ENCODE results near the gene ADRA2B. TPM values are rescaled to one million over a fixed set of nuclear protein-coding genes. Genes with fewer than 3 reads are reported as not detected.

ADRA2B gene
- total RNA-seq, 1 donor, result under 0.01 TPM

- no peak for DNase-seq (ENCODE audit: insufficient read length, low spot score, missing footprints)
- Histone ChIP-seq H3K27me3 (ENCODE audit: insufficient read depth, low read length) (peaks cover 32% of the 10 kb centered on the region), H3K4me3 (ENCODE audit: insufficient read depth, low read length) (no peak overlapping the region), H3K36me3 (ENCODE audit: insufficient read depth, low read length) (no peaks in the 10 kb centered on the region), H3K4me1 (ENCODE audit: insufficient read depth, low read length) (no peaks in the 10 kb centered on the region), H3K27ac (ENCODE audit: low read depth, low read length) (no peak overlapping the region), H3K9me3 (ENCODE audit: low read depth, low read length) (no peaks in the 10 kb centered on the region), H2AFZ (ENCODE audit: low read length) (no peak overlapping the region), H4K20me1 (ENCODE audit: insufficient read depth, low read length) (no peaks in the 10 kb centered on the region), H3K4me2 (ENCODE audit: insufficient read depth, low read length) (no peak overlapping the region), H3K79me2 (ENCODE audit: insufficient read depth, low read length) (no peaks in the 10 kb centered on the region)
- no peak for TF ChIP-seq CTCF (IDR thresholded peaks at IDR 0.05; ENCODE audit: extremely low read depth, low read depth, low read length)
Observed at GRCh38 chr2:96089356-96090195, 26.8 kb downstream of the ADRA2B start.

GRCh38 chr2:96088340-96089335, 27.7 kb downstream of the ADRA2B start:
- Histone ChIP-seq H3K27me3 (ENCODE audit: insufficient read depth, low read length) (peaks cover 24% of the 10 kb centered on the region), H3K36me3 (ENCODE audit: insufficient read depth, low read length) (no peaks in the 10 kb centered on the region), H4K20me1 (ENCODE audit: insufficient read depth, low read length) (no peaks in the 10 kb centered on the region), H3K4me3 (ENCODE audit: insufficient read depth, low read length) (no peak overlapping the region), H3K79me2 (ENCODE audit: insufficient read depth, low read length) (no peaks in the 10 kb centered on the region), H3K9me3 (ENCODE audit: low read depth, low read length) (no peaks in the 10 kb centered on the region), H3K27ac (ENCODE audit: low read depth, low read length) (no peak overlapping the region), H2AFZ (ENCODE audit: low read length) (no peak overlapping the region), H3K4me2 (ENCODE audit: insufficient read depth, low read length) (no peak overlapping the region), H3K4me1 (ENCODE audit: insufficient read depth, low read length) (no peaks in the 10 kb centered on the region)
- no peak for DNase-seq (ENCODE audit: insufficient read length, low spot score, missing footprints)
- TF ChIP-seq CTCF (IDR thresholded peaks at IDR 0.05; ENCODE audit: extremely low read depth, low read depth, low read length), result no peak

- Histone ChIP-seq H3K79me2 (ENCODE audit: insufficient read depth, low read length) (no peaks in the 10 kb centered on the region), H3K9me3 (ENCODE audit: low read depth, low read length) (no peaks in the 10 kb centered on the region), H3K27me3 (ENCODE audit: insufficient read depth, low read length) (peaks cover 19% of the 10 kb centered on the region), H3K4me2 (ENCODE audit: insufficient read depth, low read length) (no peak overlapping the region), H2AFZ (ENCODE audit: low read length) (no peak overlapping the region), H4K20me1 (ENCODE audit: insufficient read depth, low read length) (no peaks in the 10 kb centered on the region), H3K4me1 (ENCODE audit: insufficient read depth, low read length) (no peaks in the 10 kb centered on the region), H3K36me3 (ENCODE audit: insufficient read depth, low read length) (no peaks in the 10 kb centered on the region), H3K27ac (ENCODE audit: low read depth, low read length) (no peak overlapping the region), H3K4me3 (ENCODE audit: insufficient read depth, low read length) (no peak overlapping the region)
- no peak for TF ChIP-seq CTCF (IDR thresholded peaks at IDR 0.05; ENCODE audit: extremely low read depth, low read depth, low read length)
- no peak for DNase-seq (ENCODE audit: insufficient read length, low spot score, missing footprints)
Observed at GRCh38 chr2:96087130-96087529, 29.2 kb downstream of the ADRA2B start.

Measured in osteoblast (primary cell).